HG03103 (cell line): ENCODE measurements around the gene TNPO1.

Source experiments
- ATAC-seq: cut with Tn5 transposase; IDR thresholded peaks from one replicate; pipeline ENCODE4 v1.9.1; 2021; ENCODE audit warnings: low read depth; ENCODE audit not compliant: unreplicated experiment

TNPO1 gene

GRCh38 chr5:72849546-72849945 is 33.1 kb downstream of the TNPO1 start:
- no peak for ATAC-seq

- no peak for ATAC-seq
Observed at GRCh38 chr5:72850113-72850512, 33.7 kb downstream of the TNPO1 start.

- no peak for ATAC-seq
Observed at GRCh38 chr5:72852356-72852755, 35.9 kb downstream of the TNPO1 start.

GRCh38 chr5:72854419-72854818 is 38.0 kb downstream of the TNPO1 start:
- ATAC-seq: no peak

DNA sequence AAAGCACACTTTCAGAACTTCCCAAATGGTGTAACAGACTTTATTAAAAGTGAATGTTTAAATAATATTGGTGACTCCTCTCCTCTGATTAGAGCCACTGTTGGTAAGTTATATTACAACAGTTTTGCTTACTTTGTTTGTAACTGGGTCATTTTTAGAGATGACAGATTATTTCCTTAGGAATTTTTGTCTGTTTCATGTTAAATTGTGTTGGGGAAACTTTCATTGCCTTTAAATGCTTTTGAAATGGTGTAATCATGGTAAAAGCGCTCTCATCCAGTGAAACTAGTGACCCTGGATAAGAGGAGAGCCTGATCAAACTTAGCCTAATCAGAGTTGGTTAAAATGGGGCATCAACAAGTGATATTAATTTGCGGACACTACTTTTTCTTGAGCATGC is 39.4 kb downstream of the TNPO1 start:
- ATAC-seq: no peak

DNA sequence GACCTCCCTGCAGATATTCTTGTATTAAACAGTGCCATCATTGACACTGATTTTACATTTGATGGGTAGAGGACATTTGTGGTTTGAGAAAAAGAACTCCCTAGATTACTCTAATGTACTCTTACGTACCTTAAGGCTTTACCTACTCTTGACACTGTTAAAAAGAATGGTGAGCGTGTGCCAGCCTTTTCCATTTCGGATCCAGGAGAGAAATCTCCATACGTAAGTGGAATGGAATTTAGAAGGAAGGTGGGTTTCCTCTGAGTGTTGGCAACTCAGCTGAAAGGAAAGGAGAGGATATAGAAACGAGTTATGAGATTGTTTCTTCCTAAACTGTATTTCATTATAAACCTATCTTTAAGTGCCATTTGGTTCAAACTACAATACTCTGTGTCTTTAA is 40.9 kb downstream of the TNPO1 start:
- no peak for ATAC-seq

GRCh38 chr5:72859127-72859526 is 42.7 kb downstream of the TNPO1 start:
- ATAC-seq: no peak

DNA sequence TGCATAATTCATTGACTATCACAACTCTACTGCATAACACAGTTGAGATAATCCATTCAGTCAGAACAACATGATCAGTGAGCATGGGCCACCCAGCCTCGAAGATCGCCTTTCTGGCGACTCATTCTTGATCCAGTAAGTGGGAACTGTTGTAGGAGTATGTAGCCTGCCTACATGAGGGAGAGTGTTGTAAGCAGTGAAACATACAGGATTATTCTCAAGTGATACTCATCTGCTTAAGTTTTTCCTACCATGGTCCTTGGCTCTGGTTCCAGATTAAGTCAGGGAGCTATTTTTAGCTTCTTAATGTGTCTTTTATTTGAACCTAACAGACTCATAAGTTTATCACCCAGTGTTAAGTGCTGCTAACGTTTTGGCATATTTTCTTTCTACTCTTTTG is 44.0 kb downstream of the TNPO1 start:
- ATAC-seq: no peak

DNA sequence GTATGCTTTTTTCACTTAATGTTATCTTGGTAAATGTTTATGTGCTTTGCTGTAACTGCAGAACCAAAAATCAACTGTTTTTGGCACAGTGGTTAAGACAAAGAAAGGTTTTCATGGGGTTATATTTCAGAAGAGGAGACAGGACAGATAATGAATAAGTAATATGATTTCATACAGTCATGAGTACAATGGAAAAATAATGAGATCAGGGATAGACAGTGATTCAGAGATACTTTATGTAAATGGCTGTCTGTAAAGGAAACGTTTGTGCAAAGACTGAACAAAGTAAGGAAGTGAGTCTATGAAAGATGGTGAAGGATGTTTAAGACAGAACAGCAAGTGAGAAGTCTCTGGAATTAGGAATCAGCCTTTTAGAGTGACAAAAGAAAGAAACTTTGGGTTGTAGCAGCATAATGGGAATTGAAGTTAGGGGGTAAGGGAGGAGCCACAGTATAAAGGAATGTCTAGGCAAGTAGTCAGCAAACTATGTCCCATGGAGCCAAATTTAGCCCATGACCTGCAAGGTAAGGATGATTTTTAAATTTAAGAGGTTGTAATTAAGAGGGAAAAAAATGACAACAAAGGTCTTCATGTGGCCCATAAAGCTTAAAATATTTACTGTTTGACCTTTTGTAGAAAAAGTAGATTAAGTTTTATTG is 55.0 kb downstream of the TNPO1 start:
- ATAC-seq: no peak

GRCh38 chr5:72878854-72879253 is 62.4 kb downstream of the TNPO1 start:
- ATAC-seq: no peak

DNA sequence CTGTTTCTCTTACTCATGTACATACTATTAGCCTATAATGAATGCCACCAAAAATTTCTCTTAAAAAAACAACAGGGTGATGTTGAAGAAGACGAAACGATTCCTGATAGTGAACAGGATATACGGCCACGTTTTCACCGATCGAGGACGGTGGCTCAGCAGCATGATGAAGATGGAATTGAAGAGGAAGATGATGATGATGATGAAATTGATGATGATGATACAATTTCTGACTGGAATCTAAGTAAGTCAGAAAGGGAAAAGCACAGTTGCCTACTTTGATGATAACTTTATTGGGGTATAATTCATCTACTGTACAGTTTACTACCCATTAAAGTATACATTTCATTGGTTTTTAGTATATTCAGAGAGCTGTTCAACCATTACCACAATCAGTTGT is 66.5 kb downstream of the TNPO1 start:
- ATAC-seq: no peak

GRCh38 chr5:72883850-72884249 is 67.4 kb downstream of the TNPO1 start:
- no peak for ATAC-seq

DNA sequence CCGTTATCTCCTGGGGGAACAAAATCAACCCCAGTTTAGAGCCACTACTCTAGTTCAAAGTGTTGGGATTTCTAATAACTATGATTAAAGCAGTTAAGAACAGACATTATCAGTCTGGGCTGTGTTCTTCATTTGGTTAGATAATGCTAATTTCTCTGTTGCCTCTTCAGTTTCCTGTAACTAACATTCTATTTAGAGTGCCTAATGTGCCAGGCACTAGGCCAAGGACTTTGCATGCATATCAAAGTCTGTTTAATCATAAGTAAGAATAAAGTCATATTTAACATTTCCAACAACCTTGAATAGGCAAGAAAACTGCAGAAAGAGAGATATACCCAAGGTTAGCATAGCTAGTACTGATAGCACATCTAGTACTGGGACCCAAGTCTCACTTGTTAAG is 68.4 kb downstream of the TNPO1 start:
- no peak for ATAC-seq

- no peak for ATAC-seq
Observed at GRCh38 chr5:72885824-72886223, 69.4 kb downstream of the TNPO1 start.

DNA sequence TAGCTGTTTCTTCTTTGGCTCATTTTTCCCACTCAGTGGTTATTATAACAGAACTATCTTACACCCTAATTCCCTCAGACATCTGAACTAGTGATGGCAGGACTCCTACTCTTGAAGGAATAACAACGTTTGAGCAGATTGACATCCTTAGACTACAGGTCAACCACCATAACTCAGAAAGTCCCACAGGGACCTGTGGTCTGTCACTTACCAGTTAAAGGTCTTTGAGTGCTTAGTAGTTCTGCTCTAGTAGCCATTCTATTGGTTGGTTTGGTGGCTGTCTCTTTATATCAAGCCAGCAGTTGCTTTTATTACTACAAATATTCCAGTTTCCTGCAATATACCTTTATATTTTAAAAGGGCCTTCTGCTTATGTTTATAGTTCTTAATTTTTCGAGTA is 72.1 kb downstream of the TNPO1 start:
- ATAC-seq: no peak

GRCh38 chr5:72889324-72889723 is 72.9 kb downstream of the TNPO1 start:
- ATAC-seq: no peak

GRCh38 chr5:72892846-72893245 is 76.4 kb downstream of the TNPO1 start:
- ATAC-seq: no peak

DNA sequence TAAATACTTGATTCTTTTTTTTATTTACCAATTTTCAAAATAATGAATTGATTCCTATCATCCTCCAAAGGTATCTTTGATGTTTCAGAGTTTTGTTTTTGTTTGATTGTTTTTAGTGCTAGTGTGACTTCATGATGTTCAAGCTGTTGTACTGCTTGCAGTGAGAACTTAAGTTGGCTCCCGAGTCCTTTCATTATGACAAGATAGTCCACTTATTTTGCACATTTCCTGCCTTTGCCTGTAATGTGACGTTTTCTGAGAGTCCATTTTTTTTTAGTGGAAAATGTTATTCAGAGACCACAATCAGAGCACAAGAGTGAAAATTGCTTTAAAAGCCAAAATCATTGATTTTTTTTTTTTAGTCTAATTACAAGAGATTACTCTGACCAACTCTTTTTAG is 79.3 kb downstream of the TNPO1 start:
- no peak for ATAC-seq

DNA sequence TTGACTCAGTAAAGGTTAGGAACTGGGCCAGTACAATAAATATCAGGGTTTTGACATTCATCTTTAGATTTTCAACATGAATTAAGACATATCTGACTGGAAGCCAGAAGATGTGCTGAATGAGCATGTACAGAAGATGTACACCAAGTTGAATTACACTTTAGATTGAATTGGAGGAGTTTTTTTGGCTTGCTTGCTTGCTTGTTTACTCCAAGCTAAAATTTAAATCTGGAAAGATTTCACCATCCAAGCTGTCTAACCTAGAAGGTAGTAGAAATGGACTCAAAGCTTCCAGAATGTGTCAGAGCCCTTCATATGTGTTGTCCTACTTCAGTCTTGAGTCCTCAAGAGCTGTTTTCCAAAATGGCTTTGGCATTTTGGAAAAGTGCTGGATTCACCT is 90.3 kb downstream of the TNPO1 start:
- no peak for ATAC-seq

- ATAC-seq: no peak
Observed at GRCh38 chr5:72908664-72909063, 92.2 kb downstream of the TNPO1 start.

DNA sequence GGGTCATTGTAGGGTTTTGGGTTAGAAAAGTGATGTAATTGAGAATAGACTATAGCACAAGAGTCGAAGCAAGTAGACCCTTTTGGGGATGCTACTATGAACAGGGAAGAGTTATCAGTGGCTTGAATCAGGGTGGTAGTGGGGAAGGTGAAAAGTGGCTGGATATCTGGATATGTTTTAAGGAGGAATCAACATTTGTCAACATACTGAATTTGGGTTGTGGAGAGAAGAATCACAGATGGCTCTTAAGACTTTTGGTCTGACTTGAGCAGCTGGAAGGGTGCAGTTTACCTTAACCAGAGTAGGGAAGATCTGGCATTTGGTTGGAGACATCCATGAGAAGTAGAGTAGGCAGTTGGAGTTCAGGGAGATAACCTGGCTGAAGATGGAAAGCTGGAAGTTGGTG is 100.9 kb downstream of the TNPO1 start:
- ATAC-seq: no peak

DNA sequence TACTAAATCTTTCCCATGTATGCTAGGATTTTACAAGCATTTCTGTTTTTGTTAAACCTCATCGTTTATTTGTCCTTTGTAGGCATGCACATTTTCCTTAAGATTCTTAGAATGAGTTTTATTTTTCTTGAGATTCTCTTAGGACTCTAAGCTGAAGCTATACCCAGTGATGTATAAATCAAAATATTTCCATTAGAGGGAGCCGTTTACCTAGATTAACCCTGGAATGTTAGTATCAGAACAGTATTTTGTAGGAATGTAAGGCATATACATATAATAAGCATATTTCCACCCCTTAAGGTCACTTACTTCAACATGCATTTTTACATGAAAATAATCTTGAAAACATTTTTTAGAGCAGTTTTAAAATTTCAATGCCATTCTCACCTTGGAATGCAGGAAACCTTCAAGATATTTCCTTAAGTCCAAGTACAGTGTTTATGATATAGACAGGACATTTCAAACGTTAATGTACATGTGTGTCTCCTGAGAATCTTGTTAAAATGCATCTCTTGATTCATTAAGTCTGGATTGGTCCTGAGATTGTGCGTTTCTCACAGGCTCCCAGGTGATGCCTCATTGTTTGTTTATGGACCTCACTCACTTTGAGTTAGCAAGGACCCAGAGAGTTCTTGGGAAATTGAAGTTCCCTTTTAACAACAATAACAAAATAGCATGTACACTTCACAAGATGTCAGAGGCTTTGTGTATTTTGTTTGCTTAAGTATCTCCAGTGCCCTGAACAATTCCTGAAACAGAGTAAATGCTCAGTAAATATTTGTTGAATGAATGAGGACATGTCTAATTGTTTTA is 104.4 kb downstream of the TNPO1 start:
- ATAC-seq: no peak
